RPMI8226 (cell line): ENCODE data around the gene PTMS.
A peak's percentile ranks its signal among the peaks of the same experiment; 100 is the strongest.

Experiments used
- DNase-seq: peaks from one replicate; pipeline ENCODE4 v3.0.0-alpha.2; 2015

The PTMS gene

DNA sequence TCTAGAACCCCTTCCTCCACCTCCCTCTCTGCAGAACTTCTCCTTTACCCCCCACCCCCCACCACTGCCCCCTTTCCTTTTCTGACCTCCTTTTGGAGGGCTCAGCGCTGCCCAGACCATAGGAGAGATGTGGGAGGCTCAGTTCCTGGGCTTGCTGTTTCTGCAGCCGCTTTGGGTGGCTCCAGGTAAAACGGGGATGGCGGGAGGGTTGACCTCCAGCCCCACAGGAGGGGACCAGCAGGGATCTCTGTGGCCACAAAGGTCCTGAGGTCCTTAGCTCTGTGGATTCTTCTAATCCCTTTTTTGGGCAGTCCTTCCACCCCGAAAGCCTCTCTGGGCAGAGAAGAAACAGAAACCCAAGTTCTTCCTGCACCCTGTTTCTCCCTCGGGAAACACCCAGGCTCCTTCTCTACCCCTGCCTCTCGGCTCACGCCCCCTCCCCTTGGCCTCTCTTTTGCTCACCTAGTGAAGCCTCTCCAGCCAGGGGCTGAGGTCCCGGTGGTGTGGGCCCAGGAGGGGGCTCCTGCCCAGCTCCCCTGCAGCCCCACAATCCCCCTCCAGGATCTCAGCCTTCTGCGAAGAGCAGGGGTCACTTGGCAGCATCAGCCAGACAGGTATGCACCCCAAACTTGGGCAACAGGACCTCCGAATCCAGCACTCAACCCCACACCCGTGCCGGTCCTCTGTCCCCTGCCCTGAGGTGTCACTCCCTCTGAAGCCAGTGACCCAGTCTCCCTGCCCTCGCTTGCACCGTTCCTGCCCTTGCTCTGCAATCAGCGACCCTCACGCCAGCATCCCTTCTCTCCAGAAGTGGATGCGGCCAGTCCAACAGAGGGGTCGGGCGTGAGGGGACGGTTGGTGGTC is 6.8 kb downstream of the PTMS start:
- no peak for DNase-seq

DNA sequence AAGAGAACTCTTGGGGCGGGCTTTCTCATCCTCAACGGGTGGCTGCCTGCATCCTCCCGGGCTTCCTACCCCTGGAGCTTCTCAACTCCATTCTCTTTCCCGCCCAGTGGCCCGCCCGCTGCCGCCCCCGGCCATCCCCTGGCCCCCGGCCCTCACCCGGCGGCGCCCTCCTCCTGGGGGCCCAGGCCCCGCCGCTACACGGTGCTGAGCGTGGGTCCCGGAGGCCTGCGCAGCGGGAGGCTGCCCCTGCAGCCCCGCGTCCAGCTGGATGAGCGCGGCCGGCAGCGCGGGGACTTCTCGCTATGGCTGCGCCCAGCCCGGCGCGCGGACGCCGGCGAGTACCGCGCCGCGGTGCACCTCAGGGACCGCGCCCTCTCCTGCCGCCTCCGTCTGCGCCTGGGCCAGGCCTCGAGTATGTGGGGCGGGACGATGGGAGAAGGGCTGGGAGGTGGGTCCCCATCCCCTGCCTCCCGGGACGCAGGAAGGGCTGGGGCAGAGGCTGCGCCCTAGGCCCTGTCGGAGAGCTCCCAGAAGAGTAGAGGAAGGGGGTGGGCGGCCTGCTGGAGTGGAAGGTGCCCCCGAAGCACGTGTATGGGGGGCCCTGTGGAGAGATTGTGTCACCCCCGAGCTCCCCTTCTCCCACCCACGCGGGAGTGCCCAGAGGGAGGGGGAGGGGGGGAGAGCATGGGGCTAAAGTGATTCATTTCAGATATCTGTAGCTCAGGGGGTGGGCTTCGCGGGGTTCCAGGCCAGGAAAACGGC is 7.6 kb downstream of the PTMS start:
- no peak for DNase-seq

- no peak for DNase-seq
These were observed 8.4 kb downstream of the PTMS start for GRCh38 chr12:6774499-6775062.

- DNase-seq: no peak
These were observed 9.3 kb downstream of the PTMS start for GRCh38 chr12:6775185-6776174.

DNA sequence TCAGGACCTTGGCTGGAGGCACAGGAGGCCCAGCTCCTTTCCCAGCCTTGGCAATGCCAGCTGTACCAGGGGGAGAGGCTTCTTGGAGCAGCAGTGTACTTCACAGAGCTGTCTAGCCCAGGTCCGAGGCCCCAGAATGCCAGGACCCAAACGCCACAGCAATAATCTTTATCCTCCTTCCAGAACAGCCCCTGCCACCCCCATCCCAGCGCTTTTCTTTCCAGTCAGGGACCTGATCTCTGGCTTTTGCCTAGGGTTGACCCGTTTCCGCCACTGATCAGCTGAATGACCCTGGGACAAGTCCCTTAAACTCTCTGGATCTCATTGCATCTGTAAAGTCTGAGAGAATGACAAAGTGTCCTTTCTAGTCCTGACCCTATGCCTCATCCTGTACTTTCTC is 11.2 kb downstream of the PTMS start:
- no peak for DNase-seq

DNA sequence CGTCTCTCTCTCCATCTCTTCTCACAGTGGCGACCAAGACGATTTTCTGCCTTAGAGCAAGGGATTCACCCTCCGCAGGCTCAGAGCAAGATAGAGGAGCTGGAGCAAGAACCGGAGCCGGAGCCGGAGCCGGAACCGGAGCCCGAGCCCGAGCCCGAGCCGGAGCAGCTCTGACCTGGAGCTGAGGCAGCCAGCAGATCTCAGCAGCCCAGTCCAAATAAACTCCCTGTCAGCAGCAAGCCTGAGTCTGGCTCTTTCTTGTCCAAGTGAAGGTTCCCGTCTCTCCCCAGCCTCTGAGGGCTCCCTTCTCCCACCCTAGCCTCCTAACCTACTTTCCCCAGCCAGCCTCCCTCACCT is 12.0 kb downstream of the PTMS start:
- no peak for DNase-seq

DNA sequence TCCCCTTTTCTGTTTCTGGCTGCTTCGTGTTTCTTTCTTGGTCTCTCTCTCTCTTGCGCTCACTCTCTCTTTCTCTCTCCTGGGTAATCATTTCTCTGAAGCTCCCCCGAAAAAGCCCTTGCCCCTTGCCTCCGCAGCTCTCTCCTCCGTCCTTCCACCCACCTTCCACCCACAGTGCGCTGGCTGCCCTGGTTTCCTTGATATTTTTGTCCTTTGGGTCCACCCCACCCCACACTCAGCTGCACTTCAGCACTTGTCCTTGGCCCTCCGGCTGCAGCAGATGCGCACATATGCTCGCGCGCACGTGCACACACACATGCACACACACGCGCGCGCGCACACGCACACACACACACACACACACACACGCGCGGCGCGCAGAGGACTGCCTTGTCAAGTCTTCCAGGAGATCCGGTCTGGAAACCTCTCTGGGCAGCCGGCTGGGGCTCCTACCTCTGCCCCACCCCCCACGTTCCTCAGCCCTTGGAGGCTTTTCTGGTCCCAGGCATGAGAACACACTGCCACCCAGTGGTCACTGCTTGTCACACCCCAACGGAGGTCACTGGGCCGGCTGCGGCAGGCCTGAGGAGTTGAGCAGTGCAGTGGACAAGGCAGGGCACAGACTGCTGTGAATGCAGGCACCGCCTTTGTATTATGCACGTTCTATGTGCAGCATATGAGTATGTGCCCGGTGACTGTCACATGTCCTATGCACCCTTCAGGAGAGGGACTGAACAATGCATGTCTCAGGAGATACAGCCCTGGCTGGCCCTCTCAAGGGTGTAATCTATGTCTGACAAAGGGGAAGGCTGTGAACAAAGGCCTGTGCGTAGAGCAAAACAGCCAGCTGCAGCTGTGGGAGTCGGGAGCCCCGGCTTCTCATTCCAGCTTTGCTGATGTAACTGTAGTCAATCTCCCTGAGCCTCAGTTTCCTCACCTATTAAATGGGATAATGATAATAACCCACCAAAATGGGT is 12.7 kb downstream of the PTMS start:
- DNase-seq: peak; percentile 95

- peak; percentile 5 for DNase-seq
These were observed 13.7 kb downstream of the PTMS start for GRCh38 chr12:6779708-6780432.

- peak; percentile 0 for DNase-seq
These were observed 14.4 kb downstream of the PTMS start for GRCh38 chr12:6780573-6780972.

DNA sequence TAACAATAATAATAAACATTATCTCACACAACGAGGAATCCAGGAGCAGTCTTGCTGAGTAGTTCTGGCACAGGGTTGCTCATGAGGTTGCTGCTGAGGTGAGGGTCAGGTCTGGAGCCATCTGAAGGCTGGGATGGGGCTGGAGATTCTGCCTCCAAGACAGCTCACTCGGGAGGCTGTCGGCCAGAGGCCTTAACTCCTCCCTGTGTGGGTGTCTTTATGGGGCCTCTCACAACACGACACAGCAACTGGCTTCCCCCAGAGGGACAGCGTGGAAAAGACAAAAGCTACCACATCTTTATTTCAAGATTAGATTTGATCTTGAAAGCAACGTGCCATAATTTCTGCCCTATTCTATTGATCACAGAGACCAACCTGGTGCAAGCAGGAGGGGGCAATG is 16.0 kb downstream of the PTMS start:
- peak; percentile 1 for DNase-seq

GRCh38 chr12:6782850-6783566 is 16.8 kb downstream of the PTMS start:
- no peak for DNase-seq

DNA sequence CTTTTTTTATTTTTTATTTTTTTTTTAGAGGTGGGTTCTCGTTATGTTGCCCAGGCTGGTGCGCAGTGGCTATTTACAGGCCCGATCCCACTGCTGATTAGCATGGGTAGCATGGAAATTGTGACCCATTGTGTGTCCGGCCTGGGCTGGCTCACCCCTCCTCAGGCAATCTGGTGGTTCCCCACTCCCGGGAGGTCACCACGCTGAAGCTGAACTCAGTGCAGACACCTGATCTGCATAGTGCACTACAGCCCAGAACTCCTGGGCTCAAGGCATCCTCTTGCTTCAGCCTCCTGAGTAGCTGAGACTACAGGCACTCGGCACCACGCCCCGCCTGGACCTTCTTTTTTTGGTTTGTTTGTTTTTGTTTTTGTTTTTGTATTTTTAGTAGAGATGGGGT is 17.7 kb downstream of the PTMS start:
- DNase-seq: no peak

DNA sequence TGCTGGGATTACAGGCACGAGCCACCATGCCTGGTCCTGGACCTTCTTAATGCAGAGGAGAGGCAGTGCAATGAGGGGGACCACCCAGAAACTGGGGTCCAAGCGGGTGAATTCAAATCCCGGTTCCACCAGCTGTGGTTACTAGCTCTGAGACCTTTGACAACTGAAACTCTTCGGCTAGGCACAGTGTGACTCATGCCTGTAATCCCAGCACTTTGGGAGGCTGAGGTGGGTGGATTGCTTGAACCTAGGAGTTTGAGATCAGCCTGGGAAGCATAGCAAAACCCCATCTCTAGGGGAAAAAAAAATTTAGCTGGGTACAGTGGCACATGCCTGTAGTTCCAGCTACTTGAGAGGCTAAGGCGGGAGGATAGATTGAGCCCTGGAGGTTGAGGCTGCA is 18.1 kb downstream of the PTMS start:
- DNase-seq: no peak

GRCh38 chr12:6784761-6785160 is 18.6 kb downstream of the PTMS start:
- DNase-seq: no peak

DNA sequence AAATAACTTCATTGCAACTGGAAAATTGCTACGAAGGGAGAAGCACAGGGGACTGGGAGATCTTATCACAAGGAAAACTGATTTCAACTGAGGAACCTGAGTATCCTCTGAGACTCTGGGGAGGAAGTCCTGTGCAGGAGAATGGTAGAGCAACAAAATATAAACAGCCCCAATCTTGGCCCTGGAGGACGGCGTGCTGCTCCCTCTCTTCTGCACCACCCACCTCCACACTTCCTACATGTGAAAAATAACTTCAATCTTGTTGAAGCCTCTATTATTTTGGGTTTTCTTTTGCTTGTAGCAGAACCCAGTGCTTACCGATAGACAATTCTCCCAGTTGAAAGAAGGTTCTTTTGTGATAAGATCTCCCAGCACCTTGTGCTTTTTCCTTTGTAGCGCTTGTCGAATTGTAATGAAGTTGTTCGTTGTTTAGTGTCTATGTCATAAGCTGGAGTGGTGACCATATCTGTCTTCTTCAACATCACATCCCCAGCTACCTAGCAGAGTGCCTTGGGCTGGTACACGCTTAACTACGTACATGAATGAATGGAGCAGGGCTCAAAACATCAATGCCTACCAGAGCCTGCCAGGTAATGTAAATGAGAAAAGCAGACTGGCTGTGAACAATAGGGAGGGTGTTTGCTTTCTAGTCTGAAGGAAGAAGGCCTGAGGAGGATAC is 20.4 kb downstream of the PTMS start:
- no peak for DNase-seq

- DNase-seq: no peak
These were observed 21.1 kb downstream of the PTMS start for GRCh38 chr12:6787309-6787708.

- peak; percentile 60 for DNase-seq
These were observed 23.1 kb downstream of the PTMS start, which contains the start of gene CD4 for GRCh38 chr12:6788972-6789924. CD4 (plus strand) TSS chr12:6789528; CDS start chr12:6800139, 10,611 bp downstream.

DNA sequence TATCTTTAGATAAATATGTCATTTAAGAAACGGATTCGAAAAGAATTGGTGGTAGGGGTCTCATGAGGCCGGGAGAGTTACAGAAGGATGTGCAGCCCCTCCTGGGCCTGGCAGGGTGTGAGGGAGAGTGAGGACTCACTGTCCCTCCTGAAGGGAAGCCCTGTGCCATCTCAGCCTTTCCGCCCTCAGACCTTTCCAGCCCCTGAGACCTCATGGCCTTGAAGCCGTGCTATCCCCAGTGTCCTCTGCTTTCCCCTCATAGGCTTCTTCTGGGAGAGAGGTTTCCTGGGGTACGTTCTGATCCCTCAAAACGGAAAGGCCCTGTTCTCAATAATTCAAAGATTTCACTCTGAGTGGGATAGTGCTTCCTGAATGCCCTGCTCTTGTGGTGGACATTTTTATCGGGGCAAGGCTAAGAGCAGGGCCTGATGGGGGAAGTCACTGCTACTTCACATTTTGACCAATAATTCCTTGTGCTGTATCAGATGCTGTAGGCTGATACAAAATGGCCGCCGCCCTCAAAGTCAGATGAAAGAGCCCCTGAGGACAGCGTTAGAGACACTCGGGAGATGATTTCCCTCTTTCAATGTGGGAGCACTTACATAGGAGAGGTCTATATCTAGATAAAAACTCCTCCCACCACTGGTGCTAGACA is 24.5 kb downstream of the PTMS start:
- DNase-seq: peak; percentile 1
